H54 (cell line): ENCODE measurements around the gene DDI1.

Experiments
- DNase-seq: peaks from one replicate; pipeline ENCODE4 v3.0.0; 2011; ENCODE audit warnings: low spot score, mixed read lengths; ENCODE audit not compliant: insufficient read length
- FAIRE-seq: peaks from 3 replicates; lab custom pipeline; 2011; peaks lifted over from hg19 to GRCh38; lab: Jason Lieb, UNC
- POLR2A ChIP-seq: IDR thresholded peaks from 2 replicates; pipeline ENCODE4 v1.6.1; 2011; ENCODE audit warnings: low read depth, mild to moderate bottlenecking, low read length

Gene DDI1

GRCh38 chr11:104054911-104055529 lies 18.6 kb downstream of the DDI1 start:
- no peak for FAIRE-seq
- DNase-seq = no peak
- no peak for TF ChIP-seq POLR2A

GRCh38 chr11:104055596-104055995 lies 19.2 kb downstream of the DDI1 start:
- DNase-seq (no peak), FAIRE-seq (no peak)
- TF ChIP-seq POLR2A = no peak

- TF ChIP-seq POLR2A = no peak
- FAIRE-seq (no peak), DNase-seq (no peak)
Observed at GRCh38 chr11:104057908-104058307, 21.5 kb downstream of the DDI1 start.

- FAIRE-seq = no peak
- no peak for TF ChIP-seq POLR2A
- DNase-seq = no peak
Observed at GRCh38 chr11:104058680-104059079, 22.2 kb downstream of the DDI1 start.

- no peak for TF ChIP-seq POLR2A
- DNase-seq (no peak), FAIRE-seq (no peak)
Observed at GRCh38 chr11:104060004-104060794, 23.8 kb downstream of the DDI1 start.

- FAIRE-seq (no peak), DNase-seq (no peak)
- no peak for TF ChIP-seq POLR2A
Observed at GRCh38 chr11:104060820-104061219, 24.4 kb downstream of the DDI1 start.

GRCh38 chr11:104061853-104062521 lies 25.5 kb downstream of the DDI1 start:
- DNase-seq (no peak), FAIRE-seq (no peak)
- TF ChIP-seq POLR2A = no peak

- FAIRE-seq (no peak), DNase-seq (no peak)
- TF ChIP-seq POLR2A = no peak
Observed at GRCh38 chr11:104064034-104064630, 27.7 kb downstream of the DDI1 start.

GRCh38 chr11:104067534-104067933 lies 31.1 kb downstream of the DDI1 start:
- FAIRE-seq = no peak
- DNase-seq = no peak
- TF ChIP-seq POLR2A = no peak

GRCh38 chr11:104073950-104074705 lies 37.7 kb downstream of the DDI1 start:
- FAIRE-seq = peak; percentile 11

GRCh38 chr11:104075091-104075490 lies 38.7 kb downstream of the DDI1 start:
- DNase-seq = no peak
- no peak for FAIRE-seq
- TF ChIP-seq POLR2A = no peak

More at GRCh38 chr11:104073950-104074705, 37.7 kb downstream of the DDI1 start:
- DNase-seq = peak; percentile 0
- TF ChIP-seq POLR2A = no peak

- DNase-seq (no peak), FAIRE-seq (no peak)
Observed at GRCh38 chr11:104075706-104076105, 39.3 kb downstream of the DDI1 start.

GRCh38 chr11:104076455-104076854 lies 40.0 kb downstream of the DDI1 start:
- no peak for DNase-seq
- TF ChIP-seq POLR2A = no peak
- FAIRE-seq = no peak

More at GRCh38 chr11:104075706-104076105, 39.3 kb downstream of the DDI1 start:
- no peak for TF ChIP-seq POLR2A

- no peak for FAIRE-seq
- no peak for DNase-seq
Observed at GRCh38 chr11:104078245-104078644, 41.8 kb downstream of the DDI1 start.

More at GRCh38 chr11:104078245-104078644, 41.8 kb downstream of the DDI1 start:
- TF ChIP-seq POLR2A = no peak
